GM23248 (cell line): ENCODE results near the gene SOCS2. TPM values are rescaled to one million over a fixed set of nuclear protein-coding genes. Genes with fewer than 3 reads are reported as not detected.

Experiments
- DNase-seq: peaks from one replicate; pipeline ENCODE4 v3.0.0-alpha.2; 2015
- H2AFZ ChIP-seq: fragments of 200-600 bp; sonication (generic); 2 replicates; pipeline ENCODE4 v1.6.1; 2016; ENCODE audit warnings: antibody characterized with exemption
- H3F3A ChIP-seq: fragments of 200-600 bp; sonication (generic); 2 replicates; pipeline ENCODE4 v1.6.1; 2016; ENCODE audit warnings: mild to moderate bottlenecking, antibody characterized with exemption, mixed run types; ENCODE audit not compliant: insufficient read depth
- H3K27ac ChIP-seq: fragments of 200-600 bp; sonication (generic); 2 replicates; pipeline ENCODE4 v1.5.1; 2016; ENCODE audit warnings: mild to moderate bottlenecking
- H3K27me3 ChIP-seq: fragments of 200-600 bp; sonication (generic); replicated peaks from 2 replicates; pipeline ENCODE4 v1.6.1; 2016; ENCODE audit warnings: mild to moderate bottlenecking; ENCODE audit not compliant: insufficient read depth
- H3K36me3 ChIP-seq: fragments of 200-600 bp; sonication (generic); 2 replicates; pipeline ENCODE4 v1.6.1; 2016; ENCODE audit warnings: low read depth, mild to moderate bottlenecking
- H3K4me1 ChIP-seq: fragments of 200-600 bp; sonication (generic); 2 replicates; pipeline ENCODE4 v1.6.1; 2016; ENCODE audit warnings: mild to moderate bottlenecking; ENCODE audit not compliant: insufficient read depth
- H3K4me2 ChIP-seq: fragments of 200-600 bp; sonication (generic); one replicate; pipeline ENCODE4 v1.6.1; 2016; ENCODE audit warnings: mild to moderate bottlenecking; ENCODE audit not compliant: unreplicated experiment
- H3K4me3 ChIP-seq: fragments of 200-600 bp; sonication (generic); 2 replicates; pipeline ENCODE4 v1.5.1; 2016; ENCODE audit warnings: mild to moderate bottlenecking
- H3K79me2 ChIP-seq: fragments of 200-600 bp; sonication (generic); 2 replicates; pipeline ENCODE4 v1.6.1; 2016; ENCODE audit warnings: mild to moderate bottlenecking; ENCODE audit not compliant: insufficient read depth
- H3K9ac ChIP-seq: fragments of 200-600 bp; sonication (generic); 2 replicates; pipeline ENCODE4 v1.6.1; 2016; ENCODE audit warnings: mild to moderate bottlenecking
- H3K9me2 ChIP-seq: fragments of 200-600 bp; sonication (generic); 2 replicates; pipeline ENCODE4 v1.6.1; 2016; ENCODE audit warnings: mixed run types, mild to moderate bottlenecking, moderate library complexity; ENCODE audit not compliant: insufficient read depth
- H3K9me3 ChIP-seq: fragments of 200-600 bp; sonication (generic); one replicate; pipeline ENCODE4 v1.6.1; 2017; ENCODE audit warnings: low read depth
- H4K20me1 ChIP-seq: fragments of 200-600 bp; sonication (generic); 2 replicates; pipeline ENCODE4 v1.6.0; 2016; ENCODE audit not compliant: insufficient read depth
- EZH2 ChIP-seq: fragments of 200-600 bp; sonication (generic); IDR thresholded peaks from 2 replicates; pipeline ENCODE4 v1.6.1; 2018; ENCODE audit warnings: antibody characterized with exemption, mild to moderate bottlenecking; ENCODE audit not compliant: insufficient read depth, poor library complexity, severe bottlenecking
- EZH2phosphoT487 ChIP-seq: fragments of 200-600 bp; sonication (generic); IDR thresholded peaks from 2 replicates; pipeline ENCODE4 v1.6.1; 2018; ENCODE audit warnings: antibody characterized with exemption, moderate library complexity, mild to moderate bottlenecking, low read depth; ENCODE audit not compliant: insufficient read depth
- WGBS, 2 experiments: methylation state at CpG; one replicate each; pipeline ENCODE4 v1.1.6; 2015 to 2017; ENCODE audit warnings: low lambda C conversion rate in 2 of 2, low coverage in 1 of 2; ENCODE audit errors: missing lambda C conversion rate in 2 of 2; 5-methylcytosine and 5-hydroxymethylcytosine counted together
- in situ Hi-C: fragments of 300-500 bp; cut with MboI; formaldehyde crosslinking; loops from 2 replicates; pipeline ENCODE4 v1.15.0; 2020
- polyA plus RNA-seq: library from polyadenylated mRNA; unstranded; fragments of >200 nt; fragmentation: Nextera tagmentation; extraction: Ambion mirVana; gene quantifications from 2 replicates; pipeline ENCODE4 v1.2.1, GENCODE V29; 2016
- total RNA-seq: library from RNA; depleted of rRNA; stranded (reverse); fragments of >200 nt; shearing (Covaris generic); gene quantifications from 2 replicates; pipeline ENCODE4 v1.2.3, GENCODE V29; 2014

Gene SOCS2
- total and polyA plus RNA-seq, 2 experiments from 2014 or later: 52.4 to 72.6 TPM

DNA sequence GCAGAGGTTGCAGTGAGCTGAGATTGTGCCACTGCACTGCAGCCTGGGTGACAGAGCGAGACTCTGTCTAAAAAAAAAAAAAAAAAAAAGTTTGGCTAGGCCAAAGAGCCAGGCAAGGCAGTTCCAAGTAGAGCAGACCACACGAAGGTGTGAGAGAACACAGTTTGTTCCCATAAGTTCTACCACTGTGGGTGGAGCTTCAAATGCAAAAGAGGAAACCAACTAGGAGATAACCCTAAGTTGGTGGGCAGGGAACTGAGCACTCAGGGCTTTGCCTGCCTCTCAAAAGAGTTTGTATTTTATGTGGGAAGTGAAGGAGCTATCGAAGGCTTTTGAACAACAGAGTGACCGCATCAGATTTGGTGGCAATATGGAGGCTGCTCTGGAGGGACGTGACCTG is 15.1 kb downstream of the SOCS2 start:
- Histone ChIP-seq H3K9ac (no peak overlapping the region), H3K9me2 (no peaks in the 10 kb centered on the region), H3K4me3 (no peak overlapping the region), H4K20me1 (no peaks in the 10 kb centered on the region), H3K4me1 (peaks cover 16% of the 10 kb centered on the region; the same call in 1 of the 2 replicates), H3K36me3 (0 out of 2 replicates have a peak, but pooled peaks cover 8% of the 10 kb centered on the region), H3K79me2 (no peaks in the 10 kb centered on the region), H3K27ac (no peak overlapping the region), H3F3A (peaks cover 47% of the 10 kb centered on the region), H3K4me2 (no peak overlapping the region), H2AFZ (no peak overlapping the region), H3K27me3 (no peaks in the 10 kb centered on the region), H3K9me3 (no peaks in the 10 kb centered on the region)
- in situ Hi-C loops: no loop called here
- TF ChIP-seq EZH2phosphoT487: no peak
- TF ChIP-seq EZH2: no peak
- WGBS, 2 experiments: 82 to 84% methylated on average over 5 of the region's 5 CpGs
- no peak for DNase-seq

DNA sequence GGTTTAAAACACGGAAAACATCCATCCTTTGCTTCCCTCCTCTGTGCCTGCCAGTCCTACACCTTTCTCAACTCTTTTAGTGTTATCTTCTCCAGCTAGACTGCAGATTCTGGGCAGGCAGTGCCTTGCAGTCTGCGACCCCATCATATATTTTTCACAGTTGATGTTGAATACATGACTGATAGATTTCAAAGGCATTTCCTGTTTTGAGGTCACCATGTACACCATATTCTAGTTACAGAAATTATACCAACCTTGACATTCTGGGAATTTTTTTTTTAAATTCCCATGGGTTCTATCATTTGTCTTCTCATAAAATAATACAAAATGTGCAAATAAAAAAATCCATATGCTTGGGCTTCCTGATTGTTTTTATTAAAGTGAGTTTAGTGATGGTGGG is 16.6 kb downstream of the SOCS2 start:
- 88 to 95% methylated on average over 2 of the region's 2 CpGs for WGBS, 2 experiments
- no peak overlapping the region for H3K9ac ChIP-seq
- no peak overlapping the region for H2AFZ ChIP-seq
- no peaks in the 10 kb centered on the region for H3K9me3 ChIP-seq
- DNase-seq: no peak
- in situ Hi-C loops: no loop called here
- no peaks in the 10 kb centered on the region for H3K36me3 ChIP-seq
- H3F3A ChIP-seq: peaks cover 40% of the 10 kb centered on the region
- H3K4me2 ChIP-seq: no peak overlapping the region
- H3K27ac ChIP-seq: peak overlapping the region; percentile 98
- H3K9me2 ChIP-seq: no peaks in the 10 kb centered on the region
- peaks cover 21% of the 10 kb centered on the region; the same call in 1 of the 2 replicates for H3K4me1 ChIP-seq
- H3K27me3 ChIP-seq: no peaks in the 10 kb centered on the region
- no peaks in the 10 kb centered on the region for H4K20me1 ChIP-seq
- TF ChIP-seq EZH2phosphoT487 (no peak), EZH2 (no peak)
- no peaks in the 10 kb centered on the region for H3K79me2 ChIP-seq
- H3K4me3 ChIP-seq: no peak overlapping the region

DNA sequence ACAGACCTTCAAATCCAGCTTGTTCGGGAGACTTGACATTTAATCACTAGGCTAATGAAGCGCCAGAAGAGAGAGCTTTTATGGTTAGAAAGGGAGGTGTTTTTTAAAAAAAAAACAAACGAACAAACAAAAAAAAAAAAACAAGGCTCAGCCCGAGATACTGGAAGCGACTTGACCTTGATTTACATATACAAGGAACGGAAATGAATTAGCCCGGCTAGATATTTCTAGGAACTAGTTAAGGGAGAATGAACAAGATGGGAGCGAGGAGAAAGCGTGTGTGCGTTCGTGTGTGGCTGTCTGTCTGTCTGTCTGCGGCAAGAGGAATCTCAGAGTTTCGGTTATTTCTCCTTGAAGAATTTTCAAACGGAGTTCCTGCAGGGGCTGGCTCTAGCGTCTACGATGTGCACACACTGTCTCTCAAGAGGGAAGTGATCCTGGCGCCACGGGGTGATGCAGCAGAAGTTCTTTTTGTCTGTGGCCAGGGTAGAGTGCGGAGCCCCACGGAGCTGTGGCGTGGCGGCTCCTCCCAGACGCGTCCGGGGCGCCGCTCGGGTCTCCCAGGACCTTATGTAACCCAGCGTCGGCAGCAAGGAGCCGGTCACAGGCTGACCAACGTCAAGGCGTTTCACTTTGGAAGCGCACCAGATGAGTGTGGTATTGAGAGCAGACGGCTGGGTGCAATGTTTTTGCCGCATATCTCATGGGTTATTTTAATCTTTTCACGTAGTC is 18.8 kb downstream of the SOCS2 start:
- H4K20me1 ChIP-seq: no peaks in the 10 kb centered on the region
- H3K4me1 ChIP-seq: peaks cover 26% of the 10 kb centered on the region; the same call in 1 of the 2 replicates
- H3K9ac ChIP-seq: peak overlapping the region; percentile 98
- TF ChIP-seq EZH2phosphoT487: no peak
- TF ChIP-seq EZH2: no peak
- no peaks in the 10 kb centered on the region for H3K9me2 ChIP-seq
- peak overlapping the region; percentile 98 for H3K27ac ChIP-seq
- peak overlapping the region; percentile 75 for H3K4me3 ChIP-seq
- H3F3A ChIP-seq: peaks cover 37% of the 10 kb centered on the region
- WGBS, 2 experiments: 2% methylated on average over 36 to 37 of the region's 37 CpGs
- H3K79me2 ChIP-seq: no peaks in the 10 kb centered on the region
- peak overlapping the region; percentile 73 for H2AFZ ChIP-seq
- DNase-seq: peak; percentile 98
- H3K9me3 ChIP-seq: no peaks in the 10 kb centered on the region
- H3K27me3 ChIP-seq: no peaks in the 10 kb centered on the region
- H3K36me3 ChIP-seq: no peaks in the 10 kb centered on the region
- in situ Hi-C loops: no loop called here
- H3K4me2 ChIP-seq: peak overlapping the region; percentile 94

DNA sequence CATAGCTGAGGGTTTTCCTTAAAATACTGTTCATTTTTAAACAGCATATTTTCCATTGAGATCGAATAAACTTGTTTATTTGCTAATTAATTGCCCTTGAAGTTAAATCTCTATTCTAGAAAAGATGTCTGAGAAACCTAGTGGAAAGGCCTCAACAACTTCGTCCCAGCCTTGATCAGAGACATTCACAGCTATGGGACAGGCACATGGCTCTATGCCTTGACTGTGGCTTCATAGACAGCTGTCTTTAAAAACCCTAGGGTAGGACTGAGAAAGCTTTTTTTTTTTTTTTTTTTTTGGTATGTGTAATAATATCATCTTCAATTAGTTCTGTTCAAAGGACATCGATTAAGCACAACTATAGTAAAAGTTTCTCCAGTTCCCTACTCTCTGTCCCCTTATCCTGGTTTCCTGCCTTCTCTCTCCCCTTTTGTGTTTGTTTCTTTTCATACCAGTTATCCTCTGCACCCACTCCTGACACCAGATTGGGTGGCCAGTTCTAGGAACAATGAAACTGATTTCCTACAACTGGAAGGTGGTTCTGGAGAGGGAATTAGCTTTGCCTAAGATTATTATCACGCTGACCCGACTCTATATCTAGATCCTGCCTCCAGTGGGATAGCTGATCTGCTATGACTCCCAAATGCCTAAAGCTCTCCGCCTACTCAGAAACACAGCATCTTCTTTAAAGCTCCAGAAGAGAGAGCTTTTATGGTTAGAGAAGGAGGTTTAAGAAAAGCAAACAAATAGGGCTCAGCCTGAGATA is 20.3 kb downstream of the SOCS2 start:
- no peaks in the 10 kb centered on the region for H3K79me2 ChIP-seq
- DNase-seq: peak; percentile 25
- WGBS, 2 experiments: 83 to 84% methylated on average over 6 of the region's 6 CpGs
- H3F3A ChIP-seq: peaks cover 30% of the 10 kb centered on the region
- H3K4me2 ChIP-seq: no peak overlapping the region
- no peaks in the 10 kb centered on the region for H3K27me3 ChIP-seq
- no peaks in the 10 kb centered on the region for H3K9me3 ChIP-seq
- no peaks in the 10 kb centered on the region for H3K36me3 ChIP-seq
- no peaks in the 10 kb centered on the region for H4K20me1 ChIP-seq
- no peak overlapping the region for H3K4me3 ChIP-seq
- peak overlapping the region; percentile 98; the same call in 1 of the 2 replicates for H3K9ac ChIP-seq
- H2AFZ ChIP-seq: peak overlapping the region; percentile 73
- TF ChIP-seq EZH2phosphoT487: no peak
- TF ChIP-seq EZH2: no peak
- in situ Hi-C loops: no loop called here
- H3K9me2 ChIP-seq: no peaks in the 10 kb centered on the region
- H3K27ac ChIP-seq: peak overlapping the region; percentile 98
- H3K4me1 ChIP-seq: peaks cover 26% of the 10 kb centered on the region; the same call in 1 of the 2 replicates
